C4-2B (cell line): ENCODE data around the gene LRBA.
"Not testable (repeated sequence)": the region's sequence is repeated elsewhere in the genome, so short reads cannot be mapped to it uniquely, and the experiment has no call there.

ENCODE experiments used
- ZFX ChIP-seq: fragments of 450-650 bp; IDR thresholded peaks from 2 replicates; pipeline ENCODE4 v1.6.1; 2017
- TF ChIP-seq, protein P1 (sequence below): fragments of 450-650 bp; conservative IDR thresholded peaks from 2 replicates; pipeline ENCODE4 v1.5.1; 2017; ENCODE audit warnings: mild to moderate bottlenecking

- TF ChIP-seq, protein P1, sequence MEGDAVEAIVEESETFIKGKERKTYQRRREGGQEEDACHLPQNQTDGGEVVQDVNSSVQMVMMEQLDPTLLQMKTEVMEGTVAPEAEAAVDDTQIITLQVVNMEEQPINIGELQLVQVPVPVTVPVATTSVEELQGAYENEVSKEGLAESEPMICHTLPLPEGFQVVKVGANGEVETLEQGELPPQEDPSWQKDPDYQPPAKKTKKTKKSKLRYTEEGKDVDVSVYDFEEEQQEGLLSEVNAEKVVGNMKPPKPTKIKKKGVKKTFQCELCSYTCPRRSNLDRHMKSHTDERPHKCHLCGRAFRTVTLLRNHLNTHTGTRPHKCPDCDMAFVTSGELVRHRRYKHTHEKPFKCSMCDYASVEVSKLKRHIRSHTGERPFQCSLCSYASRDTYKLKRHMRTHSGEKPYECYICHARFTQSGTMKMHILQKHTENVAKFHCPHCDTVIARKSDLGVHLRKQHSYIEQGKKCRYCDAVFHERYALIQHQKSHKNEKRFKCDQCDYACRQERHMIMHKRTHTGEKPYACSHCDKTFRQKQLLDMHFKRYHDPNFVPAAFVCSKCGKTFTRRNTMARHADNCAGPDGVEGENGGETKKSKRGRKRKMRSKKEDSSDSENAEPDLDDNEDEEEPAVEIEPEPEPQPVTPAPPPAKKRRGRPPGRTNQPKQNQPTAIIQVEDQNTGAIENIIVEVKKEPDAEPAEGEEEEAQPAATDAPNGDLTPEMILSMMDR = not testable (repeated sequence)
- TF ChIP-seq ZFX = not testable (repeated sequence)
Measured at GRCh38 chr4:150957095-150957494, 58.0 kb downstream of the LRBA start.
